WTC11 (cell line): ENCODE measurements around the gene GPN3. TPM values are rescaled to one million over a fixed set of nuclear protein-coding genes. Genes with fewer than 3 reads are reported as not detected.
A peak's percentile ranks its signal among the peaks of the same experiment; 100 is the strongest.
"Not testable (repeated sequence)": the region's sequence is repeated elsewhere in the genome, so short reads cannot be mapped to it uniquely, and the experiment has no call there.

ENCODE experiments used
- ATAC-seq: fragments of 200-7000 bp; cut with Tn5 transposase; 2 replicates; pipeline ENCODE4 v1.10.0; 2021; ENCODE audit warnings: mild to moderate bottlenecking, moderate library complexity
- CTCF ChIA-PET: fragments of 300-600 bp; sonication (Branson Sonifier 250); formaldehyde crosslinking; loops from one replicate; lab custom pipeline; 2021; ENCODE audit warnings: antibody characterized with exemption; lab: Charles Lee
- POLR2A ChIA-PET: fragments of 350-600 bp; sonication (Branson Sonifier 250); formaldehyde crosslinking; loops from one replicate; lab custom pipeline; 2021; ENCODE audit warnings: antibody characterized with exemption; lab: Charles Lee
- DNase-seq: peaks from one replicate; pipeline ENCODE4 v3.0.0; 2021; ENCODE audit warnings: low spot score
- H3K27ac Mint-ChIP-seq: 2 replicates; pipeline ENCODE4 v1.8.0; 2021; ENCODE audit warnings: mixed read lengths
- H3K27me3 Mint-ChIP-seq: 2 replicates; pipeline ENCODE4 v1.8.0; 2021; ENCODE audit warnings: low read depth, mild to moderate bottlenecking, moderate library complexity, mixed read lengths
- H3K36me3 Mint-ChIP-seq: 2 replicates; pipeline ENCODE4 v1.8.0; 2021; ENCODE audit warnings: mixed read lengths
- H3K4me1 Mint-ChIP-seq: 2 replicates; pipeline ENCODE4 v1.8.0; 2022; ENCODE audit warnings: mixed read lengths
- H3K4me3 Mint-ChIP-seq: 2 replicates; pipeline ENCODE4 v1.8.0; 2021; ENCODE audit warnings: mild to moderate bottlenecking, moderate library complexity, mixed read lengths
- H3K9me3 Mint-ChIP-seq: 2 replicates; pipeline ENCODE4 v1.8.0; 2021; ENCODE audit warnings: mixed read lengths
- EMX1 ChIP-seq: fragments of 250-450 bp; sonication (Bioruptor Pico); IDR thresholded peaks from 2 replicates; pipeline ENCODE4 v1.8.0; 2021; ENCODE audit warnings: mild to moderate bottlenecking
- FOXP1 ChIP-seq: sonication (generic); formaldehyde crosslinking; IDR thresholded peaks from 2 replicates; pipeline ENCODE4 v1.8.0; 2022; ENCODE audit warnings: missing genetic modification reagents, mild to moderate bottlenecking, moderate library complexity, borderline replicate concordance
- GRHL2 ChIP-seq: fragments of 250-450 bp; sonication (Bioruptor Pico); IDR thresholded peaks from 2 replicates; pipeline ENCODE4 v1.8.0; 2022; ENCODE audit warnings: mild to moderate bottlenecking, moderate library complexity; ENCODE audit not compliant: insufficient replicate concordance, severe bottlenecking
- IRF2 ChIP-seq: sonication (generic); formaldehyde crosslinking; IDR thresholded peaks from 2 replicates; pipeline ENCODE4 v1.8.0; 2022; ENCODE audit warnings: low read depth, missing genetic modification reagents, borderline replicate concordance
- OVOL2 ChIP-seq: fragments of 250-450 bp; sonication (Bioruptor Pico); IDR thresholded peaks from 2 replicates; pipeline ENCODE4 v1.9.0; 2021; ENCODE audit warnings: mild to moderate bottlenecking, borderline replicate concordance
- ZNF121 ChIP-seq: sonication (generic); formaldehyde crosslinking; IDR thresholded peaks from 2 replicates; pipeline ENCODE4 v1.8.0; 2023; ENCODE audit warnings: missing genetic modification reagents
- ZNF219 ChIP-seq: sonication (generic); formaldehyde crosslinking; IDR thresholded peaks from 2 replicates; pipeline ENCODE4 v1.8.0; 2023; ENCODE audit warnings: missing genetic modification reagents, mild to moderate bottlenecking, borderline replicate concordance
- total RNA-seq: library from RNA; stranded (reverse); gene quantifications from 3 replicates; pipeline ENCODE4 v1.2.3, GENCODE V29; 2021
- TF ChIP-seq, protein P1 (sequence below): sonication (generic); formaldehyde crosslinking; IDR thresholded peaks from 2 replicates; pipeline ENCODE4 v1.8.0; 2023; ENCODE audit warnings: missing genetic modification reagents, mild to moderate bottlenecking, borderline replicate concordance
- TF ChIP-seq, protein P2 (sequence below): sonication (generic); formaldehyde crosslinking; IDR thresholded peaks from 2 replicates; pipeline ENCODE4 v1.8.1; 2023; ENCODE audit warnings: mild to moderate bottlenecking, moderate library complexity, missing genetic modification reagents
- TF ChIP-seq, protein P3 (sequence below): sonication (generic); formaldehyde crosslinking; IDR thresholded peaks from 2 replicates; pipeline ENCODE4 v1.8.1; 2022; ENCODE audit warnings: missing genetic modification reagents, borderline replicate concordance

The GPN3 gene
- total RNA-seq, 1 experiment from 2014 or later: 46.4 TPM

DNA sequence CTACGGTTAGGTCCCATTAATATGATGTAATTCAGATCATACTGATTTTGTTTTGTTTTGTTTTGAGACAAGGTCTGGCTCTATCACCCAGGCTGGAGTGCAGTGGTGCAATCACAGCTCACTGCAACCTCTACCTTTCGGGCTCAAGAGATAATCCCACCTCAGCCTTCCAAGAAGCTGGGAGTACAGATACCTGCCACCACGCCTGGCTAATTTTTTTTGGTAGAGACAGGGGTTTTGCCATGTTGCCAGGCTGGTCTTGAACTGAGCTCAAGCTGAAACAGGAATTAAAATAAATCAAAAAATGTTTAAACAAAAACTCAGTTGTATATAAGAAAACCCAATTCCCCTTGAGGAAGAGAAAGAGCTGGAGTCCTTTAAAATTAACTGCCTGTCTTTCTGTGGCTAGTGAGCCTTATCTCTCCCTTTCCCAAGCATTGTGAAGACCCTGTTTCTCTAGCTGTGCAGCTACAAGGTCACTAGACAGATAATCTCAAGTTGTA, 46.8 kb downstream of the GPN3 start:
- H3K4me3 Mint-ChIP-seq: no peak overlapping the region
- no peaks in the 10 kb centered on the region for H3K9me3 Mint-ChIP-seq
- H3K27ac Mint-ChIP-seq: no peak overlapping the region
- no peak for DNase-seq
- ChIA-PET POLR2A (no interaction called here), CTCF (interaction anchor here (0.9 to 3.1 kb wide), 3 partner anchors 10 to 466 kb away, joined by 3 to 22 read pairs (median 12); partner anchors contain the start of gene ARPC3)
- peaks cover 8% of the 10 kb centered on the region; the same call in 1 of the 2 replicates for H3K4me1 Mint-ChIP-seq
- no peaks in the 10 kb centered on the region for H3K36me3 Mint-ChIP-seq
- ATAC-seq: no peak
- H3K27me3 Mint-ChIP-seq: 0 out of 2 replicates have a peak, but pooled peaks cover 3% of the 10 kb centered on the region
- TF ChIP-seq, protein P1, sequence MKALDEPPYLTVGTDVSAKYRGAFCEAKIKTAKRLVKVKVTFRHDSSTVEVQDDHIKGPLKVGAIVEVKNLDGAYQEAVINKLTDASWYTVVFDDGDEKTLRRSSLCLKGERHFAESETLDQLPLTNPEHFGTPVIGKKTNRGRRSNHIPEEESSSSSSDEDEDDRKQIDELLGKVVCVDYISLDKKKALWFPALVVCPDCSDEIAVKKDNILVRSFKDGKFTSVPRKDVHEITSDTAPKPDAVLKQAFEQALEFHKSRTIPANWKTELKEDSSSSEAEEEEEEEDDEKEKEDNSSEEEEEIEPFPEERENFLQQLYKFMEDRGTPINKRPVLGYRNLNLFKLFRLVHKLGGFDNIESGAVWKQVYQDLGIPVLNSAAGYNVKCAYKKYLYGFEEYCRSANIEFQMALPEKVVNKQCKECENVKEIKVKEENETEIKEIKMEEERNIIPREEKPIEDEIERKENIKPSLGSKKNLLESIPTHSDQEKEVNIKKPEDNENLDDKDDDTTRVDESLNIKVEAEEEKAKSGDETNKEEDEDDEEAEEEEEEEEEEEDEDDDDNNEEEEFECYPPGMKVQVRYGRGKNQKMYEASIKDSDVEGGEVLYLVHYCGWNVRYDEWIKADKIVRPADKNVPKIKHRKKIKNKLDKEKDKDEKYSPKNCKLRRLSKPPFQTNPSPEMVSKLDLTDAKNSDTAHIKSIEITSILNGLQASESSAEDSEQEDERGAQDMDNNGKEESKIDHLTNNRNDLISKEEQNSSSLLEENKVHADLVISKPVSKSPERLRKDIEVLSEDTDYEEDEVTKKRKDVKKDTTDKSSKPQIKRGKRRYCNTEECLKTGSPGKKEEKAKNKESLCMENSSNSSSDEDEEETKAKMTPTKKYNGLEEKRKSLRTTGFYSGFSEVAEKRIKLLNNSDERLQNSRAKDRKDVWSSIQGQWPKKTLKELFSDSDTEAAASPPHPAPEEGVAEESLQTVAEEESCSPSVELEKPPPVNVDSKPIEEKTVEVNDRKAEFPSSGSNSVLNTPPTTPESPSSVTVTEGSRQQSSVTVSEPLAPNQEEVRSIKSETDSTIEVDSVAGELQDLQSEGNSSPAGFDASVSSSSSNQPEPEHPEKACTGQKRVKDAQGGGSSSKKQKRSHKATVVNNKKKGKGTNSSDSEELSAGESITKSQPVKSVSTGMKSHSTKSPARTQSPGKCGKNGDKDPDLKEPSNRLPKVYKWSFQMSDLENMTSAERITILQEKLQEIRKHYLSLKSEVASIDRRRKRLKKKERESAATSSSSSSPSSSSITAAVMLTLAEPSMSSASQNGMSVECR (CRISPR knock-in tag): no peak
- TF ChIP-seq IRF2 (CRISPR knock-in tag): no peak
- no peak for TF ChIP-seq OVOL2 (CRISPR knock-in tag)
- TF ChIP-seq, protein P2, sequence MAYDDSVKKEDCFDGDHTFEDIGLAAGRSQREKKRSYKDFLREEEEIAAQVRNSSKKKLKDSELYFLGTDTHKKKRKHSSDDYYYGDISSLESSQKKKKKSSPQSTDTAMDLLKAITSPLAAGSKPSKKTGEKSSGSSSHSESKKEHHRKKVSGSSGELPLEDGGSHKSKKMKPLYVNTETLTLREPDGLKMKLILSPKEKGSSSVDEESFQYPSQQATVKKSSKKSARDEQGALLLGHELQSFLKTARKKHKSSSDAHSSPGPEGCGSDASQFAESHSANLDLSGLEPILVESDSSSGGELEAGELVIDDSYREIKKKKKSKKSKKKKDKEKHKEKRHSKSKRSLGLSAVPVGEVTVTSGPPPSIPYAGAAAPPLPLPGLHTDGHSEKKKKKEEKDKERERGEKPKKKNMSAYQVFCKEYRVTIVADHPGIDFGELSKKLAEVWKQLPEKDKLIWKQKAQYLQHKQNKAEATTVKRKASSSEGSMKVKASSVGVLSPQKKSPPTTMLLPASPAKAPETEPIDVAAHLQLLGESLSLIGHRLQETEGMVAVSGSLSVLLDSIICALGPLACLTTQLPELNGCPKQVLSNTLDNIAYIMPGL (CRISPR knock-in tag): no peak
- TF ChIP-seq ZNF219: no peak
- TF ChIP-seq, protein P3, sequence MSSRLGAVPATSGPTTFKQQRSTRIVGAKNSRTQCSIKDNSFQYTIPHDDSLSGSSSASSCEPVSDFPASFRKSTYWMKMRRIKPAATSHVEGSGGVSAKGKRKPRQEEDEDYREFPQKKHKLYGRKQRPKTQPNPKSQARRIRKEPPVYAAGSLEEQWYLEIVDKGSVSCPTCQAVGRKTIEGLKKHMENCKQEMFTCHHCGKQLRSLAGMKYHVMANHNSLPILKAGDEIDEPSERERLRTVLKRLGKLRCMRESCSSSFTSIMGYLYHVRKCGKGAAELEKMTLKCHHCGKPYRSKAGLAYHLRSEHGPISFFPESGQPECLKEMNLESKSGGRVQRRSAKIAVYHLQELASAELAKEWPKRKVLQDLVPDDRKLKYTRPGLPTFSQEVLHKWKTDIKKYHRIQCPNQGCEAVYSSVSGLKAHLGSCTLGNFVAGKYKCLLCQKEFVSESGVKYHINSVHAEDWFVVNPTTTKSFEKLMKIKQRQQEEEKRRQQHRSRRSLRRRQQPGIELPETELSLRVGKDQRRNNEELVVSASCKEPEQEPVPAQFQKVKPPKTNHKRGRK (CRISPR knock-in tag): no peak
- no peak for TF ChIP-seq EMX1 (CRISPR knock-in tag)
- no peak for TF ChIP-seq FOXP1 (CRISPR knock-in tag)
- TF ChIP-seq GRHL2 (CRISPR knock-in tag): no peak

DNA sequence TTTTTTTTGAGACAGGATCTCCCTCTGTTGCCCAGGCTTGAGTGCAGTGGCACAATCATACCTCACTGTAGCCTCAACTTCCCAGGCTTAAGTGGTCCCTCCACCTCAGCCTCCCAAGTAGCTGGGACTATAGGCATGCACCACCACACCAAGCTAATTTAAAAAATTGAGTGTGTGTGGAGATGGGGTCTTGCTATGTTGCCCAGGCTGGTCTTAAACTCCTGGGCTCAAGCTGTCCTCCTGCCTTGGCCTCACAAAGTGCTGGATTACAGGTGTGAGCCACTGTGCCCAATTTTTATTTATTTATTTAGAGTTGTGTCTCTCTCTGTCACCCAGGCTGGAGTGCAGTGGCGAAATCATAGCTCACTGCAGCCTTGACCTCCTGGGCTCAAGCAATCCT, 47.4 kb downstream of the GPN3 start:
- TF ChIP-seq ZNF121 (CRISPR knock-in tag): 0 out of 2 replicates have a peak, but pooled peaks have one; percentile 67
- H3K4me3 Mint-ChIP-seq, ATAC-seq, H3K27me3 Mint-ChIP-seq, DNase-seq, H3K4me1 Mint-ChIP-seq, H3K27ac Mint-ChIP-seq, H3K36me3 Mint-ChIP-seq, POLR2A ChIA-PET, H3K9me3 Mint-ChIP-seq: not testable (repeated sequence)
- CTCF ChIA-PET: interaction anchor here (0.6 to 3.1 kb wide), 4 partner anchors 11 to 467 kb away, joined by 3 to 22 read pairs (median 8); partner anchors contain the start of gene ARPC3

DNA sequence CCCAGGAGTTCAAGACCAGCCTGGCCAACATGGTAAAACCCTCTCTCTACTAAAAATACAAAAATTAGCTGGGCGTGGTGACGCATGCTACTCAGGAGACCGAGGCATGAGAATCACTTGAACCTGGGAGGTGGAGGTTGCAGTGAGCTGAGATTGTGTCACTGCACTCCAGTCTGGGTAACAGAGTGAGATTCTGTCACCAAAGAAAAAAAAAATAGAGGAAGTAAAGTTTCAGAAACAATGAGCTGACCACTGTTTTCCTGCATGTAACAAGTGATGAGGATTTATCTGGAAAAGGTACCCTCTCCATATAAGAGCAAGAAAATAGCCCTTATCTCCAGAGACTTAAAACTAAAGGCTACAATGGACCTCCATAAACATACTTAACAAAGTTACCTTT, 50.9 kb downstream of the GPN3 start:
- not testable (repeated sequence) for ATAC-seq, H3K4me3 Mint-ChIP-seq, H3K27ac Mint-ChIP-seq, H3K27me3 Mint-ChIP-seq, DNase-seq, H3K36me3 Mint-ChIP-seq, H3K4me1 Mint-ChIP-seq, H3K9me3 Mint-ChIP-seq
- ChIA-PET POLR2A (interaction anchor here (0.6 kb wide), 1 partner anchor 14 kb away, joined by 6 read pairs; no protein-coding TSS in a partner anchor), CTCF (interaction anchor here (2.0 kb wide), 1 partner anchor 14 kb away, joined by 11 read pairs; no protein-coding TSS in a partner anchor)

DNA sequence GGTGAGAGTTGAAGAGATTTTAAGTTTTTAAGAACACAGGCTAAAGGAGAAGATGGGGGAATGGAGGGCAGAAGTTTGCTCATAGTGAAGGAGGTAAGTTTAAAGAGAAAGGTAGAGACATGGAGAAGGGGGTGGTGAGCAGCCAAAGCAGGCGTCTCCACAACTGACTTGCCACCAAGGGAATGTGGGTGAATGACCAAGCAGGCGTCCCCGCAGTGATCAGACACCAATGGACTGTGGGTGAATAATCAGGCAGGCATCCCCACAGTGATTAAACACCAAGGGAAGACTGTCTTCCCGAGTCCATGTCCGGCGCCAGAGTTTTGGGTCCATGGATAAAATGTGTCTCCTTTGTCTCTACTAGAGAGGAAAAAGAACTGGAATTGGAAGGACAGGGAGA, 58.0 kb downstream of the GPN3 start:
- DNase-seq, H3K27ac Mint-ChIP-seq, H3K36me3 Mint-ChIP-seq, POLR2A ChIA-PET, H3K4me1 Mint-ChIP-seq, ATAC-seq, H3K4me3 Mint-ChIP-seq, H3K27me3 Mint-ChIP-seq: not testable (repeated sequence)
- H3K9me3 Mint-ChIP-seq: peaks cover 14% of the 10 kb centered on the region
- CTCF ChIA-PET: interaction anchor here (1.4 kb wide), 1 partner anchor 22 kb away, joined by 3 read pairs; no protein-coding TSS in a partner anchor

DNA sequence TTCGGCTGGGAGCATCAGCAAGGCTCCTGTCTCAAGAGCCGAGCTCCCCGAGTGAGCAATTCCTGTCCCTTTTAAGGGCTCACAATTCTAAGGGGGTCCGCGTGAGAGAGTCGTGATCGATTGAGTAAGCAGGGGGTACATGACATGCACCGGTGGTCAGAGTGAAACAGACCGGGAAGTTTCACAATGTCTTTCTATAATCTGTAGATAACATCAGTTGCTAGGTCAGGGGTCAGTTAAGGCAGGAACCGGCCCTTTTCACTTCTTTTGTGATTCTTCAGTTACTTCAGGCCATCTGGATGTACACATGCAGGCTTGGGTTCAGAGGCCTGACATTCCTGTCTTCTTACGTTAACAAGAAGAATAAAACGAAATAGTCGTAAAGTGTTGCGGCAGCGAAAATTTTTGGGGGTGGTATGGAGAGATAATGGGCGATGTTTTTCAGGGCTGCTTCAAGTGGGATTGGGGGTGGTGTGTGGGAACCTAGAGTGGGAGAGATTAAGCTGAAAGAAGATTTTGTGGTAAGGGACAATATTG, 62.9 kb downstream of the GPN3 start:
- not testable (repeated sequence) for H3K4me3 Mint-ChIP-seq, H3K27me3 Mint-ChIP-seq, ATAC-seq, H3K27ac Mint-ChIP-seq, H3K4me1 Mint-ChIP-seq, H3K9me3 Mint-ChIP-seq, DNase-seq
- ChIA-PET POLR2A (interaction anchor here (0.6 kb wide), 1 partner anchor 26 kb away, joined by 10 read pairs; no protein-coding TSS in a partner anchor), CTCF (interaction anchor here (0.8 to 1.9 kb wide), 2 partner anchors 26 to 45 kb away, joined by 3 to 11 read pairs; partner anchors contain the start of gene ARPC3)
- H3K36me3 Mint-ChIP-seq: peaks cover 15% of the 10 kb centered on the region
